ENCODE measurements around the gene RASGRF2.
"Not testable (repeated sequence)": the region's sequence is repeated elsewhere in the genome, so short reads cannot be mapped to it uniquely, and the experiment has no call there.

DNA sequence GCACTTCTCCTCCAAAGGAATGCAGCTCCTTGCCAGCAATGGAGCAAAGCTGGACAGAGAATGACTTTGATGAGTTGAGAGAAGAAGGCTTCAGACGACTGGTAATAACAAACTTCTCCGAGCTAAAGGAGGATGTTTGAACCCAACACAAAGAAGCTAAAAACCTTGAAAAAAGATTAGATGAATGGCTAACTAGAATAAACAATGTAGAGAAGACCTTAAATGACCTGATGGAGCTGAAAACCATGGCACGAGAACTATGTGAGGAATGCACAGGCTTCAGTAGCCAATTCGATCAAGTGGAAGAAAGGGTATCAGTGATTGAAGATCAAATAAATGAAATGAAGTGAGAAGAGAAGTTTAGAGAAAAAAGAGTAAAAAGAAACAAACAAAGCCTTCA lies 69.6 kb downstream of the RASGRF2 start:
- TF ChIP-seq JUND (IDR thresholded peaks at IDR 0.05; ENCODE audit: low read length); TEAD4 (IDR thresholded peaks at IDR 0.05; ENCODE audit: low read depth, low read length); POU5F1 (IDR thresholded peaks at IDR 0.05; ENCODE audit: low read depth, low read length); POLR2A (IDR thresholded peaks at IDR 0.05; ENCODE audit: control extremely low read depth in 1 of 2, low read depth in 2 of 2, low read length in 2 of 2); SIX5 (IDR thresholded peaks at IDR 0.05; ENCODE audit: low read depth, low read length); RAD21 (IDR thresholded peaks at IDR 0.05 in 1 of 2, conservative IDR thresholded peaks at IDR 0.05 in 1 of 2; ENCODE audit: low read depth in 2 of 2, low read length in 2 of 2); EZH2 (IDR thresholded peaks at IDR 0.05; ENCODE audit: low read depth, low read length, severe bottlenecking); EP300 (IDR thresholded peaks at IDR 0.05; ENCODE audit: borderline replicate concordance in 1 of 2, low read depth in 2 of 2, low read length in 2 of 2): not testable (repeated sequence)
- TF ChIP-seq, protein P1, sequence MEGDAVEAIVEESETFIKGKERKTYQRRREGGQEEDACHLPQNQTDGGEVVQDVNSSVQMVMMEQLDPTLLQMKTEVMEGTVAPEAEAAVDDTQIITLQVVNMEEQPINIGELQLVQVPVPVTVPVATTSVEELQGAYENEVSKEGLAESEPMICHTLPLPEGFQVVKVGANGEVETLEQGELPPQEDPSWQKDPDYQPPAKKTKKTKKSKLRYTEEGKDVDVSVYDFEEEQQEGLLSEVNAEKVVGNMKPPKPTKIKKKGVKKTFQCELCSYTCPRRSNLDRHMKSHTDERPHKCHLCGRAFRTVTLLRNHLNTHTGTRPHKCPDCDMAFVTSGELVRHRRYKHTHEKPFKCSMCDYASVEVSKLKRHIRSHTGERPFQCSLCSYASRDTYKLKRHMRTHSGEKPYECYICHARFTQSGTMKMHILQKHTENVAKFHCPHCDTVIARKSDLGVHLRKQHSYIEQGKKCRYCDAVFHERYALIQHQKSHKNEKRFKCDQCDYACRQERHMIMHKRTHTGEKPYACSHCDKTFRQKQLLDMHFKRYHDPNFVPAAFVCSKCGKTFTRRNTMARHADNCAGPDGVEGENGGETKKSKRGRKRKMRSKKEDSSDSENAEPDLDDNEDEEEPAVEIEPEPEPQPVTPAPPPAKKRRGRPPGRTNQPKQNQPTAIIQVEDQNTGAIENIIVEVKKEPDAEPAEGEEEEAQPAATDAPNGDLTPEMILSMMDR (IDR thresholded peaks at IDR 0.05; ENCODE audit: control extremely low read depth in 1 of 3, insufficient read depth in 1 of 3, low read depth in 1 of 3, low read length in 3 of 3), result not testable (repeated sequence)
- TF ChIP-seq, protein P2, sequence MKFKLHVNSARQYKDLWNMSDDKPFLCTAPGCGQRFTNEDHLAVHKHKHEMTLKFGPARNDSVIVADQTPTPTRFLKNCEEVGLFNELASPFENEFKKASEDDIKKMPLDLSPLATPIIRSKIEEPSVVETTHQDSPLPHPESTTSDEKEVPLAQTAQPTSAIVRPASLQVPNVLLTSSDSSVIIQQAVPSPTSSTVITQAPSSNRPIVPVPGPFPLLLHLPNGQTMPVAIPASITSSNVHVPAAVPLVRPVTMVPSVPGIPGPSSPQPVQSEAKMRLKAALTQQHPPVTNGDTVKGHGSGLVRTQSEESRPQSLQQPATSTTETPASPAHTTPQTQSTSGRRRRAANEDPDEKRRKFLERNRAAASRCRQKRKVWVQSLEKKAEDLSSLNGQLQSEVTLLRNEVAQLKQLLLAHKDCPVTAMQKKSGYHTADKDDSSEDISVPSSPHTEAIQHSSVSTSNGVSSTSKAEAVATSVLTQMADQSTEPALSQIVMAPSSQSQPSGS (IDR thresholded peaks at IDR 0.05; ENCODE audit: low read length), result not testable (repeated sequence)
- TF ChIP-seq, protein P3, sequence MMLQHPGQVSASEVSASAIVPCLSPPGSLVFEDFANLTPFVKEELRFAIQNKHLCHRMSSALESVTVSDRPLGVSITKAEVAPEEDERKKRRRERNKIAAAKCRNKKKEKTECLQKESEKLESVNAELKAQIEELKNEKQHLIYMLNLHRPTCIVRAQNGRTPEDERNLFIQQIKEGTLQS (IDR thresholded peaks at IDR 0.05; ENCODE audit: insufficient read depth, low read depth, low read length), result not testable (repeated sequence)

Measured in H1 (cell line).